GM18519 (cell line): ENCODE data around the gene SORCS2.

Experiments used
- ATAC-seq: cut with Tn5 transposase; IDR thresholded peaks from one replicate; pipeline ENCODE4 v1.9.1; 2021; ENCODE audit warnings: mild to moderate bottlenecking, moderate library complexity; ENCODE audit not compliant: unreplicated experiment, low FRiP score

Gene SORCS2

DNA sequence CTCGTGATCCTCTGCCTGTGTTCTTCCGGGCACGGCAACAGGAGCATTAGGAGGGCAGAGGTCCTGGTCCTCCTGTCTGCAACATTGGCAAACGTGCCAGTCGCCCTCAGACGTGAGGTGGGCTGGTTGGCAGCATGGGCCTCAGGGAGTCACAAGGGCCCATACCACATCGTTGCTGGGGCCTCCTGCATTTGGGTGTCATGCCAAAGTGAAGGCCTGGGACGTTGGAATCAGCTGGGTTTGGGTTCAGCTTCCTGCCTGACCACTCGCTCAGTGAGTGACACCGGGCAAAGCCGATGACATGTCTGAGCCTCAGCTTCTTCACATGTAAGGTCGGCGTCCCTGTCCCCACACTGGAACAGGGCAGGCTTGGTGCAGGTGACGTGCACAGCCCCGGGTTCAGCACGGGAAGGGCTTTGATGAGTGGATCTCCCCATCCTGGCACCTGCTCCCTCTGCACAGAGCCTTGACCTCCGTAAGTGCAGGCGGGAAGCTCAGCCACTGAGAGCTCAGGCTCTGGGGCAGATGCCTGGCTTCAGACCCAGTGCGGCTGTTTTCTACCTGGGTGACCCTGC, 150.8 kb downstream of the SORCS2 start:
- no peak for ATAC-seq

DNA sequence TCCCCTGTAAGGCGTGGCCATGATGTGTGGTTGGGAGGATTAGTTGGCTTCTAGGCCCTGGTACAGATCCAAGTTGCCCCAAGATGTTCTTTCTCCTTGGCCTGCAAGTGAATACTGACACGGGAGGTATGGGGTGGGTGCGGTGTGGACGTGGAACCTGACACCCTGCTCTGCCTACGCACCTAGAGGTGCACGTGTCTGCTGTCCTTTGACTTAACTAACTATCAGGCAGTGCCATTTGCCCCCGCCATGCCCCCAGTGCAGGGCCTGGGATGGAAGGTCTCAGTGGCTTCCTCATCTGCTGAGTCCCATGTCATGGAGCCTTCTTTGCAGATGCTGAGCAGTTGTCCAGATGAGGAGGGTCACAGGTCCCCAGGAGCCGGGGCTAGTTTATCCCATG, 151.6 kb downstream of the SORCS2 start:
- ATAC-seq: no peak

DNA sequence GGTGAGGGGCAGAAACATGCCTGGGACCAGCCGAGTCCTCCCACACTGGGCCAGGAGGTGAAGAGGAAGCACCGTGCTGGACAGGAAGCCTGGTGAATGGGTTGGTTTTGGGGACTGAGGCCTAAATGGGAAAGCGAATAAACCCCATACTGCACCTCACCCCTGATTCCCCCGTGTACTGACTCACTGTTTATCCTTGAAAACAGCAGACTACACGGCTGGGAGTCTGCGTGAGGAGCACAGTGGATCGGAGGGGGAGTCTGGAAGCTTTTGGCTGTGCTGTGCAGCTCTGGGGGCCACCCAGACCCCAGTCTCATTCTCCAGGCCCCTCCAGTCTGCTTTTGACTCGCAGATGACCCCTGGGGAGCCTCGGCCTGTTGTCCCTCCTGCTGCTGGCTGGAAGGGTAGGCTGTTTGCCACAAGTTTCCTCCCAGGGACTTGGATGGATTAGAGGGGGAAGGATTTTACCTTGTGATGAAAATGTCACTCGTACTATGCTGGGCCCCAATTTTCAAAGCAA, 152.4 kb downstream of the SORCS2 start:
- ATAC-seq: no peak

DNA sequence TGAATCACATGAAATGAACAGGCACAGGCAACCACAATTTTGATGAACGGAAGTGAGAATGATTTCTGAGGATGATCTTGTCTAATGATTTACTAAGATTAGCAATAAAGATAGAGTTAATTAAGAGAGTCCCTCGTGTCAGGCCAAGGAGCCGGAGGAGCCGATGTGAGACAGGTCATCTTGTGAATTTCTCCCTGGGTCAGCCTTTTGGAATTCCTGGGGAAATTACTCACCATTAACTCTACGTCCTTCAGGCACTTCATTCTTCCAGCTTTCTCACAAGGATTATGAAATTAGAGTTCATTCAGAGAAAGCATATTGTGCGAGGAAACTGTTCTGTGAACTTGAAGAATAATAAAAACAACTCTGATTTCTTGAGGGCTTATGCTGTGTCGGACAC, 155.6 kb downstream of the SORCS2 start:
- no peak for ATAC-seq

DNA sequence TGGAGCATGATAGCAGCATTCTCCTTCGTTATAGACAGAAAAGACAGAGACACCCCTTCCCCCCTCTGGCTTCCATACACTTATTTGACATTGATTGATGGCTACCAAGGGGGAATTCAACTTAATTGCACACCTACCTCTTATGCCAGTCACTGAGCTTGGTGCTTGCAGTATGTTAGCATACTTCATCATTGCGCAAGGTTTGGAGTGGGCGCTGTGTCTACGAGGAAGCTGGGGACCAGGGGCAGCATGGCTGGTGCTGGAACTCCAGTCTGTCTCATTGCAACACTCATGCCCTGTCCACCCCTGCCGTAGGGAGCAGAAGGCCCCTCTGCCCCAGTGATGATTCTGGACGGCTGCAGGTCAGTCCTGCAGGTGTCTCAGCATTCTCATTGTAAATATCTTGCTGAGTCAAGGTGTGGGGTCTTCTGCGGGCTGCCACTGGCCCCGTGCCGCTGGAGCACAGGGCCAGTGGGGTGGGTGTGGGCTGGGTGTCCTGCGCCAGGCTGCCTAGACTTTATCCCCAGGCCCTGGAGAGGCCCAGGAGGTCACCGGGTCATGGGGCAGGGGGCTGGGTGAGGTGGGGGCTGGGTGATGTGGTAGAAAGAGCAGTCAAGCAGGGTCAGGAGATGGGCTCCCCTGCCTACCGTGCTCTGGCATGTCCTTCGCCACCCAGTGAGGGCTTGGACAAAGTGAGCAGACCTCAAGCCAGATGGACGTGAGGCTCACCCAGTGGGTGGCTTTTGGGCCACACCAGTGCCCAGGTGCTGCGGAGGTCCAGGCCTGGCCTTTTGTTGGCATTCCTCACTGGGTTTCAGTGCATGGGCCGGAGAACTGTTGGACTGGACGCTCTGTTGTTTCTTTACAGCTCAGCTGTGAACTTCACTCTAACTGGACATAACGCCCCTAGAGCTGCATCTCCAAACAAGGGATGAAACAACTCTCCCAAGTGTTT, 156.9 kb downstream of the SORCS2 start:
- ATAC-seq: no peak

DNA sequence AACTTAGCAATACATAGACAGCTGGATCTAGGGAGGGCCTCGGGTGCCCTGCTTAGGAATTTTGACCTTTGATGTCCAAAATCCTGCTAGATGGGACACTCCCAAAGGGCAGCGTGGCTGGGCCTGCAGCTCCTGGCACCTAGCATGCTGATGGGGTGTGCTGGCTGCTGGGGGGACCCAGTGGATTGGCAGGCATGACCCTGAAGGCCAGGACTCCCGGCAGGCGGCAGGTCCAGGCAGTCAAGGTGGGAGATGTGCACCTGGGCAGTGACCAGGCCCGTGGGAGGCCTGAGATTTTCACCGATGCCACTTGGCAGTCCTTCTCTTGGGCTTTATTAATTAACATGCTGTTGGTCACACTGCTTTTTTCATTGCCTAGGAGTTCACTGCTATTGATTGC, 158.1 kb downstream of the SORCS2 start:
- no peak for ATAC-seq

DNA sequence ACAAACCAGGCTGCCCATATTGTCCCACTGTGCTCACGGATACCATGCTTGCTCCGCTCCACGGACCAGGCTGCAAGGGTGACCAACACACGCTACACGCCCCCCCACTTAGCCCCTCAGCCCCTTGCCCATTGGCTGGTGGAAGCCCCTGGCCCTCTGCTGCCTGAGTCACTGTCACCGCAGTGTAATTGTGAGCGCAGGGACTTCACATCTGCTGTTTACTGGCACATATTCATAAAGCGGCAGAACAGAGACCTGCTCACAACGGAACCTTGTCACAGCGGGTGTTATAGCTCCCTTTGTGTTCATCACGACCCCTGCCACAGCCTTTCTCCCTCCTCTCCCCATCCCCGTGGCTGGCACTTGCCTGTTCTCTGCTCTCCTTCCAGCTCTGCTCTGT, 158.7 kb downstream of the SORCS2 start:
- ATAC-seq: no peak

DNA sequence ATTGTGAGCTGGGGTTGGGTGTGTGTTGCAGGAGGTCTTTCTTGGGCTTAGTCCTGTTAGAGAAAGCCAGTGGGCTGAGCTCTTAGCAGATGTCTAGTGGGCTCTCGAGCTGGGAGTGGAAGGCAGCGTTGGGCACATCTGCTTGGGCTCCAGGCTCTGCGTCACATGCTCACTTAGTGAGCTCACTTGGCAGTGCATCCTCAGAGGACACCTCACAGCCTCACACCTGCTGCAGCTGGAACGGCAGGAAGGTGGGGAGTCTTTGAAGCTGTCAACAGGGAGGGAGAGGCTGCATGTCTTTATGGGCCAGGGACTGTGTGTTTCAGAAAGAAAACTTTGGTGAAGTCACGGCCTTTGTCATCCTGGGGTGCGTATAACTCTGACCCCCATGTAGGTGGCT, 160.1 kb downstream of the SORCS2 start:
- ATAC-seq: no peak

DNA sequence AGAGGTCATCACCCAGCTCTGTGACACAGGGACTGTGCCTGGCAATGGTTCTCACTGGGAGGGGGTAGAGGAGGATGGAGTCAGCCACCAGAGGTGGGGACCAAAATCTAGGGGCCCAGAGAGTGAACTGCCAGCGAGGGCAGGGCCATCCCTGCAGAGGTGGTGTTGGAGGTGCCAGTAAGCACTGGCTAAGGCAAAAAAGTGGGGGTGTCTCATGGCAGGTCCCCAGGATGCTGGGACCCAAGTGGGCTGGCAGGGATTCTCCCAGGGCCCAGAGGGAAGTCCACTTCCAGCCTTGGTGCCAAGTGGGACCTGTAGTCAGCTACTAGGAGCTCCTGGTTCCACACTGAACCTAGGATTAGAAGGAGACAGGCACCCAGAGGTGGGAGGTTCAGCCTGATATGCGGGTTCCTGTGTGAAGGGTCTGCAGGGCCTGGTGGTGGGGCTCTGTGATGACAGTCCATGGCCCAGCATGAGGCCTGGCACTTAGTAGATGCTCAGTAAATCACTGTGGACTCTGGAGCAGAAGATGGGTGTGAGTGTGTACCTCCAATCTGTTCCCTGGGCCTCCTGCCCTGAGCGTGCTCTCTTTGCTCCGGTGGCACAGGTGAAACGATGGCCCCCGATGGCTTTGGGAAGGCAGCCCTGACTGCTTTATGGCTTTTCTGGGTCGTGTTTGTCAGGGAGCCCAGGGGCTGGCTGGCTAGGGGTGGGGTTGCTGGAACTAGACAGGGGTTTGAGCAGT, 160.9 kb downstream of the SORCS2 start:
- ATAC-seq: no peak

DNA sequence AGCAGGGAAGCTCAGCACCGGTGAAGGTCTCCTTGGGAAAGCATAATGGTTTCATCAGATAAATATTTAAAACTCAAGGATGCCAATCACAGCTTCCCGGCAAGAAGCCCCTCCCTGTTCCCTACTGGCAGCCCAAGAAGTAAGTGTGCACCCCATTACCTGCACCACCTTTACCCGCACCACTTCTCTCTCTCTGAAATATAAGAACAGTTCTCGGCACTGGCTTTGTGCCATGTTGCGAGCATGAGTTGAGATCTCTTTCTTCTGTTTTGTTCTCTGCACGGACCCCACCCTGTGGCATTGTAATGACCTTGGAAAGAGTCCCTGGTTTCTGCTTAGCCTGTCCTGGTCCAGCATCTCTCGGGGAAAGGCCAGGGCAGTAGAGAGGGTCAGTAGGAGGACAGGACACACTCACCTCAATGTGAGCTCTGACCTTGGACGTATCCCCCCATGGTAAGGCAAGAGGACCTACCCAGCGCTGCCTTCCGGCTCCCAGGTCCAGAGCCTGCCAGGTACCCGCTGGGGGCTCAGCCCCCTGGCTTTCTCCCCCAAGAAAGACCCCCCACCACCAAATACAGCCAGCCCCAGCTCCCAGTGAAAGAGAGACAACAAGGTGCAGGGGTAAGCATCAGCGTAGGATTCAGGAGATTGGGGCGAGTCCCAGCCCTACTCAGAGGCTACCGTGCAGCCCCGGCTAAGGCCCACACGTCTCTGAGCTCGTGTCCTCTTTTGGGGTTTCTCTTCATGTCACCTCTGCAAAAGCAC, 161.7 kb downstream of the SORCS2 start:
- no peak for ATAC-seq

DNA sequence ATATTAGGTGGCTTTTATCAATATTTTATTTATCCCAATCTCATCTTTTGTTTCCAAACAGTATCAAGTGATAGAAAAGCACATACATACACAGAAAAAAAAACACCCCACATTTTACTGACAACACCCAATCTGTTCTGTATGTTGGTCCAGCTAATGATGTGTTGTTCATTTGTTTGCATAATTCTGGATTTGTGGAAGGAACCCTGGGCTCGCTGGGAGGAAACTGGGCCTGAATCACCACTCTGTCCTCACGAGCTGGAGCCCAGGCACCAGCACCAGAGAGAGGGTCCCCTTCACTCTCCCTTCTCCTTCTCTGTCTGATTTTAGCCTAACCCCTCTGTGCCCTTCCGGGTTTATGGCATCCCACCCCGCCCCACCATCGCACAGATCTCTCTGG, 162.6 kb downstream of the SORCS2 start:
- no peak for ATAC-seq

DNA sequence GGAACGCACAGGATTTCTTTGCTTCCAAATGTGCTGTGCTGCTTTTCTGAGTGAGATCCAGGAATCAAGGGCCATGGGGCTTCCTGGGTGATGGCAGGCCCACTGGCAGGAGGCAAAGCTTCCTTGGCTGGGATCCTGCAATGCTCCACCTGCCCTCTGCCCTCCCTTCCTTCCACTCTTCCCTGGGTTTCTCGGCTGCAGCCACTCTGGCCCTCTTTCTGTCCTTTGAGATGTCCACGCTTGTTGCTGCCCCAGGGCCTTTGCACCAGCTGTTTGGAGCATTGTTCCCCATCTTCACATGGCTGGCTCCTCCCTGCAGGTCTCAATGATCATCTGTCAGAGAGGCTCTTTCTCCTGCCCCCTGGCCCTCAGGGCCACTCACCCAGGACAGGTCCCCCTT, 163.5 kb downstream of the SORCS2 start:
- no peak for ATAC-seq

DNA sequence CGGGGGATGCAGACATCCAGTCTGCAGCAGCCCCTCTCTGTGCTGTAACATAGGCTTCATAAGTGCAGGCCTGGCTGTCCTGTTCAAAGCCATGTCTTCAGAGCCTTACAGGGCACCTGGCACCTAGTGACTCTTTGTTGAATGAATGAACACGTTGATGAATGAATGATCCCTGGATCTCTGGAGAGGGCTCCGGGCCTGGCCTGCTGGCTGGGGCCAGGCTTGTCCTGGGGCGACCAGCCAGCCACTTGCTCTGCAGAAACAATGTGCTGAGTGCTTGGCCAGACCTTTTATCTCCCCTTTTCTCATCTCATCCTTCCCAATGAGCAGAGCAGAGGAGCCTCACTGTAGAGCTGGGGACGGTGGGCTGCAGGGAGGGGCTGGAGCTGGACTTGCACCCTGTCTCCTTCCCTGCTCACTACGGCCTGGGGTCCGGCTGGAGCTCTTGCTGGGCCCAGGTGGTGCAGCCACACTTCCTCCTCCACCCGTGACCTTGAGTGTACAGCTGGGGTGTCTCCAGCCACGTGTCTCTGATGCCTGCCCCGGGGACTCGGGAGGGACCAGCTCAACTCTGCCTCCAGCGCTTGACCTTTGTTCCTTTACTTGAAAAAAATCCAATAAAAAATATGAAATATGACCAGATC, 164.5 kb downstream of the SORCS2 start:
- ATAC-seq: no peak

DNA sequence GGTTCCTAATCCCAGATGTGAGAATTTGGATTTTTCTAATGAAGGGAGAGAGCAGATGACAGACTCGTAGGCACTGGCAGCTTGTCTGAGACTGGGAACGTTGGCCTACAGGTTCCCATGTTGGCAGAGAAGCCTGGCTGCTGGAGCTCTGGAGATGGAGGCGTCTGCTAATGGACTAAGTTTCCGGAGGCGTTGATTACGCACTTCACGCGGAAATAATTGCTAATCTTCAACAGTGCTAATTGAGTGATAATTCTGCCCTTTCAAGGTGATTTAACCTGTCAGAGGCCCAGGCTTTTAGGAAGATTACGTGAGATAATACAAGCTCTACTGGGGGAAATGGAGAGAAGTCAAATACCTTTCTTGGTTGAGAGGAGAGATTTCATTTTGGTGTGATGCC, 165.0 kb downstream of the SORCS2 start:
- ATAC-seq: no peak

DNA sequence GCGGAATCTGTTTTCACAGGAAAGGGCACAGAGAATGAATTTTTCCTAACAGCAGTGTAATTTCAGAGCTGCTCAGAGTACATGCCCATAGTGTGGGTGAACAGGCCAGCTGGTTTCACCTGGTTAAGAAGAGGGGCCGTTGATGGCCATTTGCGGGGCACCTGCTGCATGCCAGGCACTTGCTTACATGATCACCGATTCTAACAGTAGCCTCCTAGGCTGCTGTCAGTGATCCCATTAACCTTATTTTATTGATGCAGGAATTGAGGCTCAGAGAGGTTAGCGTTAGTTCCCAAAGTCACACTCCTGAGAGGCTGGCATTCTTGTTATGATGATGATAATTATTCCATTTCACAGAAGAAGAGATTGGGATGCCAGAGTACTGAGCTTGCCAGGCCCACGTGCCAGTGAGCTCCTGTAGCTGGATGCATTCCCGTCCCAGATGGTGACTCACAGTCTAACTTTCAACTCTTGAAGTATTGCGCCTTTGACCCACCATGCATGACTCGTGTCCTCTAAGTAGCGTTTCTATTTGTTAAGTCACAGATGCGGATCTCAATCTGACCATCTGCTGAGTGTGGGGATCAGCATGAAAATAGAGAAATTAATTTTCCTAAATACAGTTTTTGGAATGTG, 165.9 kb downstream of the SORCS2 start:
- no peak for ATAC-seq

DNA sequence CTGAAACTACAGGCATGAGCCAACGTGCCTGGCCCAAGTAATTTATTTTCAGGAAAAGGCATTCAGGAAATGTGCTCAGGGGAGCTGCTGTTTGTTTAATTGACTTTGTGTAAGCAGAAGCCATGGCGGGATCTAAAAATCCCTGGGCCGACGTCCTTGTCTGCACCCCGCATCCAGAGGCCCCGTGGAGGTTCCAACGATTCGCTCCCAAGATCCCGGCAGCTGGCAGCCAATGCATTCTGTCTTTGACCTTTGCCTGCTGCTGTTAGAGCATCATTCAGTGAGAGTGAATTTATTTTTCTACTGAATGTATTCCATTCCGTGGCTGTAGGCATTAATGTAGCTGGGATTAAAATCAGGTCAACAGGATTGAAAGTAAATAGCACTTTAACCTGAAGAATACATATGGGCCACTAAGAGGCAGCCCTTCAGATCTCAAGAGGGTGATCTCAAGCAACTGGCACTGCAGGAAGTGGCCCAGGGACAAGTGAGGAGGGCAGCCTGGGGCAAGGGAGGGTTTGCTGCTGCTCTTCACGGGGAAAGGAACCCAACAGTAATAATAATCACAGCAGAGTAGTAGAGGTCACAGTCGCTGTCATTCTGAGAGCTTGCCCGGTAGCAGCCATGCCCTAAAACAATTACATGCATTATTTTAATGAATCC, 167.2 kb downstream of the SORCS2 start:
- ATAC-seq: no peak

DNA sequence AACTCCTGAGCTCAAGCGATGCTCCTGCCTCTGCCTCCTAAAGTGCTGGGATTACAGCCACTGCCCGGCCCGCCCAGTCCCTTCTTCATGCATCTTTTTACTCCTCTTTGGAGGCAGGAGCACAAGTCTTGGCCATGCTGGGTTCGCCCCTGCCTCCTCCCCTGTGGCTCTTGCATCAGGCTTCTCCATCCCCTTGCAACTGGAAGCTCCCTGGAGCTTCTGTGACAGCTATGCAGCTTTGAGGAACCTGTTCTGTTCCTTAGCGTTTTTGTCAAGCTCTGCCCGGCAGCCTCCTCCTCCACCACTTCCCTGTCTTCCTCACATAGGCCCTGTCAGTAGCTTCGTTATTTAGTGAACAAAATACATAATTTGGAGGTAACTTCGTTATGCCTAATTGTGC, 168.5 kb downstream of the SORCS2 start:
- no peak for ATAC-seq

DNA sequence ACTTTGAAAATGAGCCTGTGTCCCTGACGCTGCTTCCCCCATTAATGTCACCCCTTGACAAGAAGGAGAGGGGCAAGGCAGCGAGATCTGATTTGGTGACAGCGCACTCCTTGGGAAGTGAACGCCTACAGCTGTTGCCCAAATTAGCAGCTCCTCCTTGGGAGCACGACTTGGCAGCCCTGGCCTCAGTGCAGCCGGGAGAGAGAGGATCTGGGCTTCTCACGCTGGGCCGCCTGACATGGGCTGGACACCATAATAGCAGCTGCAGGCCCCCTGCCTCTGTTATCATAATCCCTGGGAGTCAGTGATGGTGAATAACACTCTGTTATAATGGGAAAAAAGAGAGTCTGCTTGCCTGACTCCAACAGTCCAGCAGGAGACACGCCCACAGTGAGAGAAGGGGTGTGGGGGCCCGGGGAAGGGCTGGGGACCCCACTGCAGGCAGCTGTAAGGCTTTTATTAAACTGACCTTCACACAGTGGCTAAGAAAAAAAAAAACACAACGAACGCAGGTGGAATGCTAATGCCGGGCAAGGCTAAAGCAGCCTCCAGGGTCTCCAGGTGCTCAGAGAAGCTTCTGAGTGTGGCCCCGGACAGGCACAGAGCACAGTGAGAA, 169.1 kb downstream of the SORCS2 start:
- no peak for ATAC-seq

DNA sequence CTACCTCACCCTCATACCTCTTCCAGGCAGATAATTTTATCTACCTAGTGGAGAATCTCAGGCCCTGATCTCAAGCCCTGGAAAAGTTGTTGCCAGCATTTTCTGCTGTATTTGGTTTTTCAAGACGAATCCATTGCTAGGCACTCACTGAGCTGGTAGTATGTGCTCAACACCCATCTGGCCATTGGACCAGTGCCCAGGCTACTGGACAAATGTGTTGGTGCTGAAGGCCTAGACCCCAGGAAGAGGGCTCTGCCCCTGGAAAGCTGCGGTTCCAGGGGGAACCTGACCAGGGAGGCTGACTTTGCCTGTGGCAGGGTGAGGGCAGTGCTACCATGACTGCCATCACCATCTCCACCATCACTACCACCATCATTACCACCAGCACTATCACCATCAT, 170.0 kb downstream of the SORCS2 start:
- no peak for ATAC-seq
